Caco-2 (cell line): ENCODE results near the gene GRAMD1A. TPM values are rescaled to one million over a fixed set of nuclear protein-coding genes. Genes with fewer than 3 reads are reported as not detected.

Source experiments
- BruUV-seq: library from RNA; stranded (reverse); fragments of 400-500 nt; replicated peaks from 2 replicates; lab custom pipeline; 2021; lab: Mats Ljungman, UMichigan
- CTCF ChIA-PET: fragments of 300-600 bp; sonication (Branson Sonifier 250); formaldehyde crosslinking; loops from one replicate; lab custom pipeline; 2022; ENCODE audit warnings: antibody characterized with exemption; lab: Charles Lee
- POLR2A ChIA-PET: fragments of 300-600 bp; sonication (Branson Sonifier 250); formaldehyde crosslinking; loops from one replicate; lab custom pipeline; 2022; ENCODE audit warnings: antibody characterized with exemption; lab: Charles Lee
- DNase-seq, 2 experiments: peaks; one replicate each; pipeline versions ENCODE4 v3.0.0 to v3.0.0-alpha.2; 2020 to 2022
- H3K27me3 ChIP-seq: replicated peaks from 2 replicates; pipeline ENCODE4 v1.6.0; 2011; ENCODE audit warnings: low read length; ENCODE audit not compliant: control insufficient read depth, insufficient read depth
- H3K36me3 ChIP-seq: 2 replicates; pipeline ENCODE4 v1.5.1; 2011; ENCODE audit warnings: low read length; ENCODE audit not compliant: control insufficient read depth, insufficient read depth
- H3K4me1 ChIP-seq: fragments of 250-450 bp; sonication (Bioruptor Pico); 2 replicates; pipeline ENCODE4 v1.5.1; 2020; ENCODE audit warnings: mild to moderate bottlenecking
- H3K4me3 ChIP-seq: 2 replicates; pipeline ENCODE4 v1.5.1; 2011; ENCODE audit warnings: low read depth, mild to moderate bottlenecking, control low read depth, low read length
- H3K9me3 ChIP-seq: fragments of 250-450 bp; sonication (Bioruptor Pico); 2 replicates; pipeline ENCODE4 v1.5.1; 2020; ENCODE audit warnings: mild to moderate bottlenecking, moderate library complexity
- H3K27ac Mint-ChIP-seq: one replicate; pipeline ENCODE4 v1.8.0; 2022; ENCODE audit warnings: mixed read lengths; ENCODE audit not compliant: unreplicated experiment
- H3K27me3 Mint-ChIP-seq: one replicate; pipeline ENCODE4 v1.8.0; 2022; ENCODE audit warnings: mixed read lengths; ENCODE audit not compliant: insufficient read depth, unreplicated experiment
- H3K36me3 Mint-ChIP-seq: one replicate; pipeline ENCODE4 v1.8.0; 2022; ENCODE audit warnings: mild to moderate bottlenecking, mixed read lengths; ENCODE audit not compliant: insufficient read depth, unreplicated experiment
- H3K4me1 Mint-ChIP-seq: one replicate; pipeline ENCODE4 v1.8.0; 2022; ENCODE audit warnings: low read depth, mixed read lengths; ENCODE audit not compliant: unreplicated experiment
- H3K4me3 Mint-ChIP-seq: one replicate; pipeline ENCODE4 v1.8.0; 2022; ENCODE audit warnings: mild to moderate bottlenecking, moderate library complexity, mixed read lengths; ENCODE audit not compliant: unreplicated experiment
- H3K9me3 Mint-ChIP-seq: one replicate; pipeline ENCODE4 v1.8.0; 2022; ENCODE audit warnings: mixed read lengths; ENCODE audit not compliant: unreplicated experiment
- CTCF ChIP-seq, 2 experiments: fragments of 200-600 bp in 1 of 2; IDR thresholded peaks; 1 replicate in 1 of 2; 2 replicates in 1 of 2; pipeline versions ENCODE4 v1.5.1 to v1.8.0; 2011 to 2022; ENCODE audit warnings: antibody characterized with exemption in 1 of 2, control low read depth in 1 of 2, inconsistent platforms in 1 of 2, low read depth in 1 of 2, low read length in 1 of 2, mild to moderate bottlenecking in 1 of 2, moderate library complexity in 1 of 2; ENCODE audit not compliant: insufficient read depth in 1 of 2, severe bottlenecking in 1 of 2, unreplicated experiment in 1 of 2
- intact Hi-C: fragments of 100-400 bp; cut with micrococcal nuclease; formaldehyde crosslinking; loops from one replicate; pipeline ENCODE4 v1.10.0; 2022; ENCODE audit not compliant: unreplicated experiment
- total RNA-seq: library from RNA; stranded (reverse); gene quantifications from 2 replicates; pipeline ENCODE4 v1.2.3, GENCODE V29; 2022

Gene GRAMD1A
- total RNA-seq, 1 experiment from 2014 or later: 110 TPM

- ChIA-PET CTCF (no interaction called here), POLR2A (no interaction called here)
- H3K9me3 Mint-ChIP-seq: no peaks in the 10 kb centered on the region
- intact Hi-C loops: loop anchor here (10.0 kb wide), 1 partner anchor 184 kb away; the partner anchor contains the start of gene LSR
- H3K27ac Mint-ChIP-seq: no peak overlapping the region
- no peaks in the 10 kb centered on the region for H3K4me1 ChIP-seq
- no peaks in the 10 kb centered on the region for H3K9me3 ChIP-seq
- H3K36me3 Mint-ChIP-seq: peaks cover 6% of the 10 kb centered on the region
- H3K4me3 Mint-ChIP-seq: no peak overlapping the region
- DNase-seq: no peak
- H3K4me3 ChIP-seq: no peak overlapping the region
- TF ChIP-seq CTCF (IDR thresholded peaks at IDR 0.05; ENCODE audit: insufficient read depth in 1 of 2, low read depth in 1 of 2, low read length in 1 of 2, severe bottlenecking in 1 of 2, unreplicated experiment in 1 of 2): no peak
- H3K27me3 Mint-ChIP-seq: peaks cover 6% of the 10 kb centered on the region
- BruUV-seq: no TSS peak
- H3K4me1 Mint-ChIP-seq: no peaks in the 10 kb centered on the region
- no peaks in the 10 kb centered on the region; the same call in 1 of the 2 replicates for H3K27me3 ChIP-seq
- H3K36me3 ChIP-seq: no peaks in the 10 kb centered on the region; the same call in 1 of the 2 replicates
Observed at GRCh38 chr19:35060160-35060855, 60.2 kb downstream of the GRAMD1A start.

GRCh38 chr19:35061583-35062373, 61.7 kb downstream of the GRAMD1A start:
- peaks cover 6% of the 10 kb centered on the region for H3K27me3 Mint-ChIP-seq
- no TSS peak for BruUV-seq
- Histone ChIP-seq H3K9me3 (no peaks in the 10 kb centered on the region), H3K36me3 (no peaks in the 10 kb centered on the region; the same call in 1 of the 2 replicates), H3K27me3 (no peaks in the 10 kb centered on the region; the same call in 1 of the 2 replicates), H3K4me1 (no peaks in the 10 kb centered on the region), H3K4me3 (no peak overlapping the region)
- H3K9me3 Mint-ChIP-seq: no peaks in the 10 kb centered on the region
- no peak overlapping the region for H3K27ac Mint-ChIP-seq
- DNase-seq: no peak
- no peaks in the 10 kb centered on the region for H3K4me1 Mint-ChIP-seq
- TF ChIP-seq CTCF (IDR thresholded peaks at IDR 0.05; ENCODE audit: insufficient read depth in 1 of 2, low read depth in 1 of 2, low read length in 1 of 2, severe bottlenecking in 1 of 2, unreplicated experiment in 1 of 2): no peak
- no peak overlapping the region for H3K4me3 Mint-ChIP-seq
- intact Hi-C loops: loop anchor here (10.0 kb wide), 1 partner anchor 183 kb away; the partner anchor contains the start of gene LSR
- POLR2A ChIA-PET: no interaction called here
- CTCF ChIA-PET: interaction anchor here (0.6 kb wide), 1 partner anchor 92 kb away, joined by 6 read pairs; the partner anchor contains the start of gene FXYD5
- no peaks in the 10 kb centered on the region for H3K36me3 Mint-ChIP-seq

GRCh38 chr19:35062942-35063341, 62.8 kb downstream of the GRAMD1A start:
- no peaks in the 10 kb centered on the region for H3K9me3 ChIP-seq
- ChIA-PET CTCF (no interaction called here), POLR2A (no interaction called here)
- Mint-ChIP-seq H3K9me3 (no peaks in the 10 kb centered on the region), H3K36me3 (no peaks in the 10 kb centered on the region), H3K4me1 (no peaks in the 10 kb centered on the region), H3K4me3 (no peak overlapping the region), H3K27ac (no peak overlapping the region), H3K27me3 (peaks cover 6% of the 10 kb centered on the region)
- no peak for TF ChIP-seq CTCF (IDR thresholded peaks at IDR 0.05; ENCODE audit: insufficient read depth in 1 of 2, low read depth in 1 of 2, low read length in 1 of 2, severe bottlenecking in 1 of 2, unreplicated experiment in 1 of 2)
- H3K27me3 ChIP-seq: no peaks in the 10 kb centered on the region; the same call in 1 of the 2 replicates
- DNase-seq: no peak
- no peak overlapping the region for H3K4me3 ChIP-seq
- no peaks in the 10 kb centered on the region for H3K4me1 ChIP-seq
- no peaks in the 10 kb centered on the region for H3K36me3 ChIP-seq
- BruUV-seq: no TSS peak
- intact Hi-C loops: loop anchor here (10.0 kb wide), 1 partner anchor 182 kb away; the partner anchor contains the start of gene LSR
